GM15510 (cell line): ENCODE measurements around the gene OSBPL2.

Experiments
- POLR2A ChIP-seq: IDR thresholded peaks from 3 replicates; pipeline ENCODE4 v1.6.1; 2011; ENCODE audit warnings: borderline replicate concordance; ENCODE audit not compliant: insufficient read length; ENCODE audit errors: extremely low read depth

Gene OSBPL2

DNA sequence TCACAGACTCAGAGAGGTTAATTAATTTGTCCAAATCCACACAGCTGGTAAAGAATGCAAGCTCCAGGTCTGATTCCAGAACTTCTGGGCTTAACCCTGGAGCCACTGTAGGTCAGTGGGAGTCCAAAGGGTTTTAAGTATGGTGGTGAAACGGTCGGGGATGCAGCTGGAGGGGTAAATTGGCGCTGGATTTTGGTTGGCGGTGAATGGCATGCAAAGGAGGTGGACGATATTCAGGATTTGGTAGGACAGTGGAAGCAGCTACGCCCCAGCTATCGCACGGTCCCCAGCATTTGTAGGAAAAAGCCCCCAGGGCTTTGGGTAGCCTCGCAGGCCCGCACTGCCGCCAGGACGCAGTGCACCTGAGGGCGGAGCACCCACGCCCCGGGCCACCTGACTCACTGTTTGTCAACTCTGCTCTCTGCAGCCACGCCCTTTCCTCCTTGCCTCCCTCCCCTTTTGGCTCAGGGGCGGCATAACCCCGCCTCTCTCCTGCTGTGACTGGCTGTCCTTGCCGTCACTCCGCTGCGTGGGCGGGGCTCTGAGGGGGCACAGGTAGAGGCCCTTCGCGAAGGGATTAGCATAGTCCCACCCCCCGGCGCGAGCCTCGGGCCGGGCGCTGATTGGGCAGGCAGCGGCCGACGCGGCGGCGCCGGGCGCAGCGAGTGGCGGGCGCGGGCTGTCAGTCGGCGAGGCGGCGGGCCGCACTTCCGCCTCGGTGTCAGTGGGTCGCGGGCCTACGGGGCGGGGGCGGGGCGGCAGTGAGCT is at the start of gene OSBPL2:
Gene OSBPL2 (plus strand): TSS at position 721 of the 768 bp plus-strand sequence. CDS start 17,664 bp downstream, outside the sequence.
- peak; percentile 11 for TF ChIP-seq POLR2A

DNA sequence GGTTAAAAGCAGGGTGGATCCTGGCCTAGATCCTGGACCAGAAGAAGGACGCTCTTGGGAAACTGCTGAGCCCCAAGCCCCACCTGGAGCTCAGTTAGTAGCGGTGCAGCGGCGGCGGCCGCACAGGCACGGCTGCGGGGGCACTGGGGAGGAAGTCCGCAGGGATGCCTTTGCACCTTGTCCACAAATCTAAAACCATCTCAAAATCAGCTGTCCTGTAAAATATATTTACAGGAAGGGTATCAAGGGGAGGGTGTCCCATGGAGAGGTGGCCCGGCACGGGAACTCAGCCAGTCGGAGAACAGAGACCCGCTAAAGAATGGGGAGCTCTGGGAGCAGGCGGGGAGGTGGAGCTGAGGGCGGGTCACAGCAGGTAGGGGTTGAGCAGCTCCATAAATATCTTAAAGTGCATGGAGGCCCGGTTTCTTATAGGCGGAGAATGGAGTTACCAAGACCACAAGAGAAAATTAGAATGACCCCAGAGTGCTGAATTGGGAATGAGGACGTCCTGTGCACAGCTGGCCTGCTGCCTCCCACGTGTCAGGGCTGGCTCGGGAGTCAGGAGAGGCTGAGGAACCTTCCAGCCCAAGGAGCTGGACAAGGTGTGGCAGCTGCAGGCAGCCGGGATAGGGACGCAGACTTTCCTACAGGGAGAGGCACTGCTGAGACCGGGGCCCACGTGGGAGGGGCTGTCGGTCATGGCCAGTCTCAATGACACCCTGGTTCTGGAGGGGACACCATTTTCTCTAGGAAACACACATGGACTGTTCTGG is 47.5 kb upstream of the OSBPL2 start:
- TF ChIP-seq POLR2A = no peak

DNA sequence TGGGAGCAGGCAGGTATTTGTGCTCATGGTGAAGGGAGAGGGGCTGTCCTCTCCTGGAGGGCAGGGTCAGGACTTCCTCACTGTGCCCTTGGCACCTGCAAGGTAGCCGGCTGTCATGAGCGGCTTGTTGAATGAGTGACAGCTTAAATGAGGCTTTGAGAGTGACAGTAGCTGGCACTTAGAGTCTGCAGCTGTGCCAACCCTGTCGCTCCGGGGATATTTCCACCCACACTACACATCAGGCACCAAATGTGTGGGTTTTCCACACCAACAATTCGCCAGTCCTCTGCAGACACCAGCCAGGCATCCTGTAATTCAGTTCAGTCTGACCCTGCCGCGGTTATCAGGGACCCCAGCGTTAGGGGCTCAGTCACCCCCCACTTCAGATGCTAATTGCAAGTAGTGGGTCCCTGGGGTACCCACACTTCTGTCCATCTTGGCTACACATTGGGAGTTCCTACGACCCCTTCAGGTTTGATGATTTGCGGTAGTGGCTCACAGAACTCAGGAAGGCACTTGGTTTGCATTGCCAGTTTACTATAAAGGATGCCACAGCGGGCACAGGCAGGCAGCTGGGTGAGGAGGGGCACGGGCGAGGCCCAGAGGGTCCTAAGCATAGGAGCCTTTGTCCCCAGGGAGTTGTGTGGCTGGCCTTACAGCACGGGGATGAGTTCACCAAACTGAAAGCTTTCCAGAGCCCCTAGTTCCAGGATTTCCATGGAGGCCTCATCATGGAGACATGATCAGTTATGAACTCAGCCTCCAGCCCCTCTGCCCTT is 46.4 kb upstream of the OSBPL2 start:
- TF ChIP-seq POLR2A = no peak

DNA sequence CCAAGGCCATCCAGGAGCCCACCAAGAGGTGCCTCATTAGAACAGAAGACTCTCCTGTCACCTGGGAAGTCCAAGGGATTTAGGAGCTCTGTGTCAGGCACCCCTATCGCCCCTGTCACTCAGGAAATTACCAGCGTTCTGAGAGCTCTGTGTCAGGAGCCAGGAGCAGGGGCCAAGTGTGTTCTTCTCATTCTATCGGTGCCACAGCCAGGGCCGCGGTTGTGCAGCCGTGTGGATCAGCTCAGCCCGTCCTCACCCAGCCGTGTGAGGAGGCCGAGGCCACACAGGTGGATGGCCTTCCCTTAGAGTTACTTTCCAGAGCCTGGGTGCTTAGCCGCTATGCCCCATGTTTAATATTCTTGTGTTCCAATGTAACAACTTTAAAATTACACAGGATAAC is 45.7 kb upstream of the OSBPL2 start:
- no peak for TF ChIP-seq POLR2A

DNA sequence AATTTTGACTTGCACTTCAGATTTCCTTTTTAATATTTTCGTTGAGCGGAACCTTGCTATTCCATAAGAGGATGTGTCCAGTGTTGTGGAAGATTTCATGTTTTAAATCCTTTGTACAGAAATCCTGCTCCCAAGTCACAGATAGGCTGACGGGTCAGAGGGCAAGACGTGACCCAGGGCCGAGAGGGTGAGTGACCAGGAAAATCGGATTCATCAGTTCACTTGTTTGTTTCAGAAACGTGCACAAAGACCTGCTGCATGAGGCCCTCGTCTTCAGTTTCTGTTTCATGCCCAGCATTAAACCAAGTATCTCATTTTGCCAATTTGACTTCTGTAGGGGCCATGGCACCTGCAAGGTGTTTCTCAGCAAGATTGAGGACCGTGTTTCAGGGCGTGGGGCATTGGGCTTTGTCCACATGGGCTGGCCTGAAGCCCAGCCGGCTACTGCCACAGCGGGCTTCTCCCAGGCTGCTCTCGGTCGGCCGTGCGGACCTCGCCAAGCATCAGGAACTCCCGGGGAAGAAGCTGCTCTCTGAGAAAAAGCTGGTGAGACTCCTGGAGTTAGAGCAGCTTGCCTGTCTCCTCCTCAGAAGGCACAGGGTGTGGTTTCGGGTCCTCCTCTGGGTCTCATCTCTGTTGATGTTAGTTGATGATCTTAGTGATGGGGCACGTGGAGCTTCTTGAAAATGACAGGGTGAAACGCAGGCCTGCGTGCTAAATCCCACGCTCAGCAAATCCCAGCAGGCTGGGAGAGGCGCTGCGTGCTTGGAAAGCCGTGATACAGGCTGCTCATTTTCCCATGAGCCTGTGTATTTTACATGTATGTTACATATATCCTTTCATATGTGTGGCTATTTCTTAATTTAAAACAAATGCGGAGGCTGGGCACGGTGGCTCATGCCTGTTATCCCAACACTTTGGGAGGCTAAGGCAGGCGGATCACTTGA is 45.0 kb upstream of the OSBPL2 start:
- TF ChIP-seq POLR2A = no peak

DNA sequence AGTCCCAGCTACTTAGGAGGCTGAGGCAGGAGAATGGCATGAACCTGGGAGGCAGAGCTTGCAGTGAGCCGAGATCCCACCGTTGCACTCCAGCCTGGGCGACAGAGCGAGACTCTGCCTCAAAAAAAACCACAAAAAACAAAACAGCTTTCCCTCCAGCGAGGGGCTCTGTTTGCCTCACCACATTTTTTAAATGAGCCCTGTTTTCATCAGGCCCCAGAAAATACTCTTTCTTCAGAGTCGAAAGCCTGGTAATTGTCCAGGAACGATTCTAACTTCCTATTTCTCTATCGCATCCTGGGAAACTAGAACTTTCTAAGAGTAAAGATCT is 43.3 kb upstream of the OSBPL2 start:
- no peak for TF ChIP-seq POLR2A

DNA sequence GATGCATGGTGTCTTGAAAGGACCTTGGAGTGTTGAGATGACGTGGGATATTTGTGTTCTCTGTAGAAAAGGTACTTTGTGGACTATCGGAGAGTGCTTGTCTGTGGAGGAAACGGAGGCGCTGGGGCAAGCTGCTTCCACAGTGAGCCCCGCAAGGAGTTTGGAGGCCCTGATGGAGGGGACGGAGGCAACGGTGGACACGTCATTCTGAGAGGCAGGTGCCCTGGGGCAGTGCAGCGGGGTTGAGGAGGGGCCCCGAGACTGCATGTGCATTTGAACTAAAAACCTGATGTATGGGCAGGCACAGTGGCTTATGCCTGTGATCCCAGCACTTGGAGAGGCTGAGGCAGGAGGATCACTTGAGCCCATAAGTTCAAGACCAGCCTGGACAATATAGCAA is 42.6 kb upstream of the OSBPL2 start:
- no peak for TF ChIP-seq POLR2A

DNA sequence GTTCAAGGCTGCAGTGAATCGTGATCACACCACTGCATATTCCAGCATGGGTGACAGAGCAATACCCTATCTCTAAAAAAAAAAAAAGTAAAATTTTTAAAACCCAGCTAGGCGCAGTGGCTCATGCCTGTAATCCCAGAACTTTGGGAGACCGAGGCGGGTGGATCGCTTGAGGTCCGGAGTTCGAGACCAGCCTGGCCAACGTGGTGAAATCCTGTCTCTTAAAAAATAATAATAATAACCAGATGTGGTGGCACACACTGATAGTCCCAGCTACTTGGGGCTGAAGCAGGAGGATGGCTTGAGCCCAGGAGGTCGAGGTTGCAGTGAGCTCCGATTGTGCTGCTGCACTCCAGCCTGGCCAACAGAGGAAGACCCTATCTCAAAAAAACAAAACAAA is 42.0 kb upstream of the OSBPL2 start:
- no peak for TF ChIP-seq POLR2A

DNA sequence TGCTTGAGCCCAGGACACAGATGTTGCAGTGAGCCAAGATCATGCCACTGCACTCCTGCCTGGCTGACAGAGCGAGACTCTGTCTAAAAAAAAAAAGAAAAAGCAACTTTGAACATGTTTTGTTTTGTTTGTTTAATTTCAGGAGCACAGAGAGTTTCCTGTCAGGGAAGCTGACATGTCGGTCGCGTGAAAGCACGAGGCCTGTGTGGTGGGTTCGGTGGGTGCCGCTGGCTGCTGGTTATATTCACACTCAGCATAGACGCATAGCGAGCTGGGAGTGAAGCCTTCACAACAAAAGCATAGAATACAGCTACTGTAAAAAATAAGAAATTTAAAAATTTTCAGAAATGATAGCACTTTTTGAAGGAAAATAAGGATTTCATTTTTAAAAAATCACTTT is 41.0 kb upstream of the OSBPL2 start:
- TF ChIP-seq POLR2A = no peak

DNA sequence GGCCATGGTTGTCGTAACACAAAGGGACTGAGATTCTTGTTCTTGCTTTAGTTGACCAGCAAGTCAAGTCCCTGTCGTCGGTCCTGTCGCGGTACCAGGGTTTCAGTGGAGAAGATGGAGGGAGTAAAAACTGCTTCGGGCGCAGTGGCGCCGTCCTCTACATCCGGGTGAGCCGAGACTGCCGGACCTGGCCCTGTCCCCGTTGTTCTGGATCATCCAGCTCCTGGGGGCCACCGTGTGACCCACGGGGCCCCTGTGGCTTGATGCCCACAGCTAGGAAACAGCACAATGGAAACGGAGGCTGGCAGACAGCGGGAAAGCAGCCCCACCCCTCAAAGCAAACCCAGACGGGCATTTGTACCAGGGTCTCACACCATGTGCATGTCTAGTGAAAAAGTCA is 40.5 kb upstream of the OSBPL2 start:
- TF ChIP-seq POLR2A = no peak

DNA sequence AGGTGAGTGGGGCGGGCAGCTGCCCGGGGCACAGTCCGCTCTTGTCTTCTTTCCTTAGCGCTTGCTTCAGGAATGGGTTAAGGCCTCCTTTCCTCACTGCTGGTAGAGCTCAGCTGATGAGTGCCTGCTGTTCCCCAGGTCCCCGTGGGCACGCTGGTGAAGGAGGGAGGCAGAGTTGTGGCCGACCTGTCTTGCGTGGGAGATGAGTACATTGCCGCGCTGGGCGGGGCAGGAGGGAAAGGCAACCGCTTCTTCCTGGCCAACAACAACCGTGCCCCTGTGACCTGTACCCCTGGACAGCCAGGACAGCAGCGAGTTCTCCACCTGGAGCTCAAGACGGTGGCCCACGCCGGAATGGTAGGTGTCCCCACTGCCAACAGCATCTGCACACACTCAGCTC is 39.8 kb upstream of the OSBPL2 start:
- TF ChIP-seq POLR2A = no peak

DNA sequence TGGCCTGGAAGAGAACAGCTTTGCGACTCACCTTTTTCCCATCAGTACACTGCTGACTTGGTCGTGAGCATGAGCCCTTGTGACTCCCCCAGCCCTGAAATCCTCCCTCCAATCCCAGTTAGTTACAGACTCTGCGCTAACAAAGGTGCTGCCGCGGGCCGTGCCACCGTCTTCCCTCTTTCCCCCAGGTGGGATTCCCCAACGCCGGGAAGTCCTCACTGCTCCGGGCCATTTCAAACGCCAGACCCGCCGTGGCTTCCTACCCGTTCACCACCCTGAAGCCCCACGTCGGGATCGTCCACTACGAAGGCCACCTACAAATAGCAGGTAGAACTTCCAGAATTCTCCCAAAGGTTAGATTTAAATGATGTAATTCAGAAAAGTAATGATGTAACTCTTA is 39.4 kb upstream of the OSBPL2 start:
- no peak for TF ChIP-seq POLR2A

DNA sequence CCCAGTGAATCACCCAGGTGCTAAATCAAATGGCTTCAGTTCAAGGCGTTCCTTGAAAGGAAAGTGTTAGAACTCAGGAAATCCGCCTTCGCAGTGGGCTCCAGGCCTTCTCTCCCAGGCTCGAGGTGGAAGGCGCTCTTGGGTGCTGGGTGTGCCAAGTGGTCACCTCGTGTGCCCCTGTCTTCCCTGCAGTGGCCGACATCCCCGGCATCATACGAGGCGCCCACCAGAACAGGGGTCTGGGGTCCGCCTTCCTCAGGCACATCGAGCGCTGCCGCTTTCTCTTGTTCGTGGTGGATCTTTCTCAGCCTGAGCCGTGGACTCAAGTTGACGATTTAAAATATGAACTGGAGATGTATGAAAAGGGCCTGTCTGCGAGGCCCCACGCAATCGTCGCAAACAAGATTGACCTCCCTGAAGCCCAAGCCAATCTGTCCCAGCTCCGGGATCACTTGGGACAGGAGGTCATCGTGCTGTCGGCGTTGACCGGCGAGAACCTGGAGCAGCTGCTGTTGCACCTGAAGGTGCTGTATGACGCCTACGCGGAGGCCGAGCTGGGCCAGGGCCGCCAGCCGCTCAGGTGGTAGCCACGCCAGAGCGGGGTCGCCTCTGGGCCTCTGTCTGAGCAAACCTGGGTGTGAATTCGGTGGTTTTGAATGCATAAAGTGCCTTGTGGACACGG is 37.7 kb upstream of the OSBPL2 start:
- no peak for TF ChIP-seq POLR2A

DNA sequence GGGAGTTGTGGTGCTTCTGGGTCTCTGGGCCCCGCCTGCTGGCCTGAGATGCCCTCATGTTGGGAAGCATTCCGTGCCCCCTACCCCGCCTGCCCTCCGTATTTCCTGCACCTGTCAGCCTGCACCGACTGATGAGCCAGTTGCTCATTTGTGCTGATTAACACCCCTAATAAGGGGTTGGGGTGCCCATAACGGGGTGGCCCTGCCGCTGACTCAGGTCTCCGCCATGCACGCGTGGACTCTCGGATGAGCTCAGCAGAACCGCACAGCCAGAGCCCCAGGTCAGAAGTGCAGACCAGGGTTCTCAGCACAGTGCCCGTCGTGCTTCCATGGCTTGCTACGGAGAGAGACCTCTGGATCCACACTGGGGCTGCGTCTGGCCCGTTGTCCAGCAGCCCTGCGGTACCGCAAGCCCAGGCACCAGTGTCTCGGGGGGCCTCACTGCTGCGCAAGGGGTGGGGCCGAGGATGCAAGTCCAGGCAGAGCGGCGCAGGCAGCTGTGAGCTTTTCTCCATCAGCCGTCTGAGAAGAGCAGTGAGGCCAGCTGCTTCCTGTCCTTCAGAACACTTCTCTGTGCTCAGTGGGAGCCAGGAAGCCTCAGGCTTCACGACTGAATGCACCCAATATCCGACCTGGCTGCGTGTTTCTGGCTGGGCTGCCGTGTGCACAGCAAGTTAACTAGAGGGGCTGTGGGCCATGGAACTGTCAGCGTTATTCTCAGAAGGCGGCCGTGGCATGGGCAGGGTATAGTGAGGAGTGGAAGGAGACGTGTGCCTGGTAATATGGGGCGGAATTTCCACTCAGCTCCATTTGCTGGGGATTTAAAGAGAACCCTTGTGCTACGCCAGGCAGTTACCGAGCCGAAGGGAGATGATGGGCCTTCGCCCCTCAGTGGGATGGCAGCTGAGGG is 36.9 kb upstream of the OSBPL2 start:
- TF ChIP-seq POLR2A = no peak

DNA sequence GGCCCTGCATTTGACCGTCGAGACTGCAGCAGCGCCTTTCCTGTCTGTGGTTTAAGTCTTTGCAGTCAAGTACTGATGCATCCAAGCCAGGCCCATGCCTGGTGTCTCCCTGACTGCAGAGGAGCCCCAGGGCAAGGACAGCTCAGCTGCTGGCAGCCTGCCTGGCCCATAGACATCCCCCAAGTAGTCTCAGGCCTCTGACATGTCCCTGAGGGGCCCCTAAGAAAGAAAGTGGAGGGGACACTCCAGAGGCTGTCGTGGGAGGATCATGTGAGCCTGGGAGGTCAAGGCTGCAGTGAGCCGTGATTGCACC is 36.3 kb upstream of the OSBPL2 start:
- TF ChIP-seq POLR2A = no peak
